Activated CD8-positive, alpha-beta memory T cell treated with anti-CD3 and anti-CD28 coated beads for 4 hours (primary cell): ENCODE measurements around the gene CST6.
A peak's percentile ranks its signal among the peaks of the same experiment; 100 is the strongest.

ENCODE experiments used
- DNase-seq, 2 donors: peaks; one replicate each; pipeline ENCODE4 v3.0.0-alpha.2; 2020; ENCODE audit warnings: low read depth in 2 of 2

CST6 gene

GRCh38 chr11:66047541-66048365 lies 35.9 kb downstream of the CST6 start:
- DNase-seq: no peak

DNA sequence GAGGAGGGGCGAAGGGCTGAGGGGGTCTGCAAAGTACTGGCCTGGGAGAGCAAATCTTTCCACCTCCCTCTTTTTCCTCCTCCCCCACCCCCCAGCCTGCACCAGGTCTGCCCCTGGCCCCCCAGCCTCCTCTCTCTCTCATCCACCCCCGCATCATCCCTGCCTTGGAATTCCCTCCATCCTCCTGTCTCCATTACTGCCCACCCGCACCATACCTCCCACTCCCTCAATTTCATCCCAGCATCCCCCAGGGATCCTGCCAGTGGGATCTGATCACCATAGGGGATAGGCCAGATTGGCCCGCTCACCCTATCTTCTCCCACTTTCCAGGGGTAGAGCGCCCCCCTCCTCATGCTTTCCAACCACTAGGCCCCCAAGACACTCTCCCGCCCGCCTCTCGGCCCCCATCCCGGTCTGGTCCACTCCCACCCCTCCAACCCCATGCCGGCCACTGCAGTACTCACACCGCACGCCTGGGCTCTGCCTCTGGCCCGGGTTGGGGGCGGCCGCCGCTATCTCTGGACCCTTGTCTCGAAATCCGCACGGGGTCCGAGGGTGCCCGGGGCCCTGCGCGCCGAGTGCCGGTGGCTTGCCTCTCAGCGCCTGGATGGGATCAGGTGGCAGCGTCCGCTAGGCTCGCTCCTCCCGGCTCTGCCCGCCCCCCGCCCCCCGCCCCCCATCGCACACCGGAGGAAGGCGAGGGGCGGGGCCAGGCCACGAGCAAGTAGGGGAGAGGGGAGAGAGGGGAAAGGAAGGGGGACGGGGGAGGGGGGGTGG lies 36.9 kb downstream of the CST6 start, which contains the start of gene GAL3ST3:
TSS of gene GAL3ST3 (minus strand) at position 615 of the 777 bp plus-strand sequence. CDS start 3,746 bp downstream, outside the sequence.
- DNase-seq: no peak

DNA sequence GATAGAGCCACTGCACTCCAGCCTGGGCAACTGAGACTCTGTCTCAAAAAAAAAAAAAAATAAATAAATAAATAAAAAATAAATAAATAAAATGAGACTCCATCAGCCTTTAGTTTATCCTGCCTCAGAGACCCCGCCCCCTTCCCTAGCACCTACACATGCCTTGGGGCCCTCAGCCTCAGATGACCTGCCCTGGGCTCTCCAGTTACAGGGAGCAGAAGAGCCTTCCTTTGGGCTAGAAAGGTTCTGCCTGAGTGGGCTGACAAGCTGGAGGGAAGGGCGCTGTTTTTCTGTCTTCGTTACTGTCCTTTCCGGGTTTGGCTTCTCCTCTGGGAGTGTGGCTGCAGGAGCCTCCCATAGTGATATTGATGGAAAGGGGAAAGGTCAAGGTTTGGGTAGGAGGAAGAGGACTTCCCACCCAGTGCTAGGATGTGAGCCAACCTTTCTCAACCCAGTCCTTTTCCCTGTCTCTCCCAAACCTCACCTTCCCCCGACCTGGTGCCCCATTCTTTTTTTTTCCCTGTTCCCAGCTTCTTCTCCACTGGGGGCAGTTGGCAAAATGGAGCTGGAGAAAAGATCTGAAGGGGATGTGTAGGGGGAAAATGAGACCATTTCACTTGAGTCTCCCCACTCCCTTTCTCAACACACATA lies 38.9 kb downstream of the CST6 start:
- DNase-seq: no peak

DNA sequence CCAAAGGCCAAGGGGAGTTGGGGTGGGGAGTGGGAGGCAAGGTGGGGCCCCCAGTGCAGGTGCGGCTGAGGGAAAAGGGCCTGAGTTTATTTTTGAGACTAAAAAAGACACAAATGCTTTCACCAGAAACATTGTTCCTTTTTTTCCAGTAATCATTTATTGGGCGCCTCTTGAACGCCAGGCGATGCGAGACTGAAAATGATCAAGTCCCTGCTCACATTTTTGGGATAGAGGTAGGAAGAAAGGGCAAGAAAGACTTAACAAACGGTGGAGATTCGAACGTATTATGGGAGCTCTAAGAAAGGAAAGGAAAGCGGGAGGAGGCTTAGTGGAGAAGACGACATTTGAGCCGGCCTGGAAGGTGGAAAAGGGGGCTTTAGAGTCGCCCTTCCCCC lies 39.6 kb downstream of the CST6 start:
- DNase-seq: no peak

DNA sequence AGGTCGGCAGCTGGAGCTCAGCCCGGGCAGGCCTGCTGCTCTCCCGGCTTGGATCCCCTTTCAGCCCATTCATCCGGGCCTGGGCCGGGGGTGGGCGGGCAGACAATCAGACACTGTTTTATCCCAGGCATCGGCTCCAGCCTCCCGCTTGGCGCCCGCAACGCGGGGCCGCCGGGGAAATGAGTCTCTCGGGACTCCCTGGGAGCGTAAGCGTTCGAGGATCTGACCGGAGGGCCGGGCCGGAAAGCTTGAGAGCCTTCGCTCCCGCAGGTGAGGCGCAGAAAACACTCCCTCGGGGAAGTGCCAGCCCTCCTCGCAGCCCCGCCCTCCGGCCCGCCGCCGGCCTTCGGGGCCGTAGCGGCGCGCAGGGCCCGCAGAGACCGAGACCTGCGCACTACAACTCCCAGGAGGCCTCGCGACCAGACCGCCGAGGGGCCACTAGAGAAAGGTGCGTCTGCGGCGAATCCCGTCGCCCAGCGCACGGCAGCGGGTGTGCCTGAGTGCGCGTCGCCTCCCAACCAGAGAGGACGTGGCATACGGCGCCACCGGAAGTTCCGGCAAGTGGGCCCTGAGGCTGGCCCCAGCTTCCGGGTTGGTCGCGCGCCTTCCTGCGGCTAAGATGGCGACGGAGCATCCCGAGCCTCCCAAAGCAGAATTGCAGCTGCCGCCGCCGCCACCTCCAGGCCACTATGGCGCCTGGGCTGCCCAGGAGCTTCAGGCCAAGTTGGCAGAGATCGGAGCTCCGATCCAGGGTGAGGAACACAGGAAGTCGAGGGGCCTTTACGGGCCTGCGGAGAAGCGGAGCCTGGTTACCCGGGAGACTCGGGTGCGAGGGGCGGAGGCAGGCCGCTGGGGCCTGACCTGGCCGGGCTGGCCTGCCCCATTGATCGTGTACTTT lies 40.2 kb downstream of the CST6 start, which contains the start of gene SF3B2:
TSS of gene SF3B2 (plus strand) at position 599 of the 898 bp plus-strand sequence. CDS start at position 620, 21 bp downstream.
- peak; percentile 91 to 92 for DNase-seq

DNA sequence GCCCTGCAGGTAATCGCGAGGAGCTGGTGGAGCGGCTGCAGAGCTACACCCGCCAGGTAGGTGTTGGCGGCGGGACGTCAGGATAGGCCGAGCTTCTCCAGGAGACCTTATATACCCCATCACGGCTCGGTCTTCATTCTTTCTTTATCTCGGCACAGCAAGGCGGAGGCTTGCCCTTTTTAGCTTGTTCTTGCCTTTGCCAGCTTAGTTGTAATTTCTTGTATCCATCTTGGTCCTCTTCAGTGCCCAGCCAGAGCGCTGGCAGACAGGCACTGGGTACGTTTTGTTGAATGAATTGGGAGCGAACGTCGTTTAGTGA lies 40.8 kb downstream of the CST6 start:
- DNase-seq: no peak

DNA sequence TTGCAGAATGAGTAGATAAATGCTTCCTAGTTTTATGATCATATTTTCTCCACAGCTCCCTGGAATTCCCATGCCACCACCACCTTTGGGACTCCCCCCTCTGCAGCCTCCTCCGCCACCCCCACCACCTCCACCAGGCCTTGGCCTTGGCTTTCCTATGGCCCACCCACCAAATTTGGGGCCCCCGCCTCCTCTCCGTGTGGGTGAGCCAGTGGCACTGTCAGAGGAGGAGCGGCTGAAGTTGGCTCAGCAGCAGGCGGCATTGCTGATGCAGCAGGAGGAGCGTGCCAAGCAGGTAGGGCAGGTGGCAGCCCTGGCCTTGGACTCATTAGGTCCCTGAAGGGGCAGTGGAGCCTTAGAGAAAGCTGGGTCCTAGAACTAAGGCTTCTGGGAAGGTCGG lies 43.2 kb downstream of the CST6 start:
- no peak for DNase-seq

DNA sequence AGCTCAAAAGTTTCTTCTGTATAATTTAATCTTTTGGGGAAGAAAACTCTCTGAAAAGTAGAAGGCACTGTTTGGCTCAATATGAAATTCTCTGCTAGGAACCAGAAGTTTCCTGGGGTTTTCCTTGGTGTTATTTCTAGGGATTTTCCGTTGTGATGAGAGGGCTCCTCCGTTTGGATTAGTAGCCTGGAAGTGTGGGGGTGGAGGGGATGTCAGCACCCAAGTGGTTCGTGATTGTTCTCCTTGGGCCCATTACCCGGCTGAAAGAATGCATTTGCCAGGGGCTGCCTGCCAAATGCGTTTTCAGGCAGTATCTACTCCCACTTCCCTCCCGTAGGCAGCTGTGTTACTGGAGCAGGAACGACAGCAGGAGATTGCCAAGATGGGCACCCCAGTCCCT lies 44.7 kb downstream of the CST6 start:
- DNase-seq: no peak

DNA sequence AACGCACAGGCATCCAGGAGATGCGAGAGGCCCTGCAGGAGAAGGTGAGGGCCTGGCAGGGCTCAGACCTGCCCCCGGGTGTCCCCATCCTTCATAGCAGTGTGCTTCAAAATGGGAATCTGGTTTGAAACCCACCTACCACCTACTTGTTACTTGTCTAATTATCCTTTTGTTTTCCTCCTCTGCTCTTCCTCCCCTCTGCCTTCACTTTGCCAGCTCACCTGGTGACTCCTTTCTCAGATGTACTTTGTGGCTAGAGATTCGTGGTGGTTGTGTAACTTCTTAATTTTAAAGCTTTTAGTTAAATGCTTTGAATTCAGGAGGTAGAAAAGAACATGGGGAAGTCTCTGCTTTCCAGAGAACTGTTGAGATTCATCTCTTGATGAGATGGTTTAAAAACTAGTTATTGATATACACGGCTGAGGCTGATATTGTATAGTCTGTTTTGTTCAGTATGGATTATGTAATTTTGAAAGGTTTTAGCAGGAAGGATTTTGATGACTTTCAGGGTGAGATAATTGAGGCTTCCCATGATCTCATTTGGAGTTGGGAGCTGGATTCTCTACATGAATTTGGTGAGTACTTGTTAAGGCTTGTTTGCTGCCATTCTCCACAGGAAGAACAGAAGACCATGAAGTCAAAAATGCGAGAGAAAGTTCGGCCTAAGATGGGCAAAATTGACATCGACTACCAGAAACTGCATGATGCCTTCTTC lies 48.3 kb downstream of the CST6 start:
- no peak for DNase-seq

- no peak for DNase-seq
Measured at GRCh38 chr11:66061268-66061667, 49.5 kb downstream of the CST6 start.

GRCh38 chr11:66062408-66062807 lies 50.6 kb downstream of the CST6 start:
- no peak for DNase-seq
